Measurements from ENCODE around the gene KAT14.

GRCh38 chr20:18138266-18138582 is 561 bp downstream of the KAT14 start:
- TF ChIP-seq, protein P1, sequence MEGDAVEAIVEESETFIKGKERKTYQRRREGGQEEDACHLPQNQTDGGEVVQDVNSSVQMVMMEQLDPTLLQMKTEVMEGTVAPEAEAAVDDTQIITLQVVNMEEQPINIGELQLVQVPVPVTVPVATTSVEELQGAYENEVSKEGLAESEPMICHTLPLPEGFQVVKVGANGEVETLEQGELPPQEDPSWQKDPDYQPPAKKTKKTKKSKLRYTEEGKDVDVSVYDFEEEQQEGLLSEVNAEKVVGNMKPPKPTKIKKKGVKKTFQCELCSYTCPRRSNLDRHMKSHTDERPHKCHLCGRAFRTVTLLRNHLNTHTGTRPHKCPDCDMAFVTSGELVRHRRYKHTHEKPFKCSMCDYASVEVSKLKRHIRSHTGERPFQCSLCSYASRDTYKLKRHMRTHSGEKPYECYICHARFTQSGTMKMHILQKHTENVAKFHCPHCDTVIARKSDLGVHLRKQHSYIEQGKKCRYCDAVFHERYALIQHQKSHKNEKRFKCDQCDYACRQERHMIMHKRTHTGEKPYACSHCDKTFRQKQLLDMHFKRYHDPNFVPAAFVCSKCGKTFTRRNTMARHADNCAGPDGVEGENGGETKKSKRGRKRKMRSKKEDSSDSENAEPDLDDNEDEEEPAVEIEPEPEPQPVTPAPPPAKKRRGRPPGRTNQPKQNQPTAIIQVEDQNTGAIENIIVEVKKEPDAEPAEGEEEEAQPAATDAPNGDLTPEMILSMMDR (conservative IDR thresholded peaks at IDR 0.05), result no peak
- TF ChIP-seq EZH2 (IDR thresholded peaks at IDR 0.05; ENCODE audit: low read depth), result no peak

Measured in PC-9 (cell line).